Measurements from ENCODE around the gene HCK.
A peak's percentile ranks its signal among the peaks of the same experiment; 100 is the strongest.

Gene HCK

DNA sequence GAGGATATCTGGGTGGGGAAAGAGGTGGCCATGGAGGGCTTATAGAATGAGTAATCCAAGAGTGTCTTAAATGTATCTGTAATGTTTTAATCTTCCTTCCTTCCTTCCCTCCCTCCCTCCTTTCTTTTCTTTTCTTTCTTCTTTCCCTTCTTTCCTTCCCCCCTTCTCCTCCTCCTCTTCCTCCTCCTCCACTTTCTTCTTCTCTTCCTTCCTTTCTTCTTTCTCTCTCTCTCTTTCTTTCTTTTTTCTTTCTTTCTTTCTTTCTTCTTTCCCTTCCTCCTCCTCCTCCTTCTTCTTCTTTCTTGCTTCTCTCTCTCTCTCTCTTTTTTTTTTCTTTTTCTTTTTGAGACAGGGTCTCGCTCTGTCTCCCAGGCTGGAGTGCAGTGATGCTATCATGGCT, 7.1 kb downstream of the HCK start:
- no peak for DNase-seq (ENCODE audit: low spot score)

DNA sequence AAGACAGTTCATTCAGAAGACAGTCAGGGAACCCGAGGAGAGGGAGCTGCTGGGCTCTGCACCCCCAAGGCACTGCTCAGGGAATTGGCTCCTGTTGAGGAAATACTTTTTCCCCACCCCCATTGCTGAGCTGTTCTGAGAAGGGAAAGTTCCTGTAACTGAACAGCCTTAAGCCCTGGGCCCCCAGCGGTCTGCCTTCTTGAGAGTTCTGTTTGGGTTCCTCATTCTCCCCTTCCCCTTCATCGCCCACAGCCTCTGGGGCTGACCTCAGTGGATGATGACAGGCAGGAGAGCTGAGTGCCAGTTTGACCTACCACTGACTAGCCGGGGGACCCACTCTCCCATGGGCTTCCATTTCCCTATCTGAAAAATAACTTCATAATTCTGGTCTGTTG, 10.7 kb downstream of the HCK start:
- DNase-seq (ENCODE audit: low spot score), result no peak

DNA sequence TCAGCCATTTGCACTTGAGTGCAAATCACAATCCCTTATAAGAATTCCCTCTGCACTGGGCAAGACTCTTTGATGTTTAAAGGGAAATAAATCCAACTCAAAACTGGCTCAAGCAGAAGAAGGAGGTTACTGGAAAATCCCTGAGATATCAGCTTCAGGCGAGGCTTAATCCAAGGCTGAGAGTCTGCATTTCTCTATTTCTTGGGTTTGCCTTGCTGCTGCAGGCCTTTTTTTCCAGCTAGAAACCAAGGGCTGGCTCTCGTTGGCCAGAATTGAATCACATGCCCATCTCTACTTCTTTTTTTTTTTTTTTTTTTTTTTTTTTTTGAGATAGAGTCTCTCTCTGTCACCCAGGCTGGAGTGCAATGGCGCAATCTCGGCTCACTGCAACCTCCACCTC, 11.7 kb downstream of the HCK start:
- no peak for DNase-seq (ENCODE audit: low spot score)

DNA sequence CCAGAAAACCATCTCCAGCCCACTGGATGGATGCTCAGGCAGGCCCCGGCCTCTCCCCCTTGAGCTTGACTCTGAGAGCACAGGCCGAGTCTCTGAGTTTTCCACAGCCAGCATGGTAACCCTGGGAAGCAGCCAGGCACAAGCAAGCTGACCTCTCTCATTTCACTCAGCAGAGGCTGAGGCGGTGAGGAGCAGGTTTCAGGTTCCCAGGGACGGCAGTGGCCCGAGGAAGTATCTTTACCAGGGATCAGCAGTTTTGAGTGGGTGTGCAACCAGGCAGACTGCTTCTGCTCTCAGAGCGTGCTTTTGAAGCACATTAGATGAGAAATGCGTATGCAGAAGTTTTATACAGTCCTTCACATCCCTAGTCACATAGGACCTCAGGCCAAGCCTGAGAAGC, 12.6 kb downstream of the HCK start:
- DNase-seq (ENCODE audit: low spot score), result no peak

DNA sequence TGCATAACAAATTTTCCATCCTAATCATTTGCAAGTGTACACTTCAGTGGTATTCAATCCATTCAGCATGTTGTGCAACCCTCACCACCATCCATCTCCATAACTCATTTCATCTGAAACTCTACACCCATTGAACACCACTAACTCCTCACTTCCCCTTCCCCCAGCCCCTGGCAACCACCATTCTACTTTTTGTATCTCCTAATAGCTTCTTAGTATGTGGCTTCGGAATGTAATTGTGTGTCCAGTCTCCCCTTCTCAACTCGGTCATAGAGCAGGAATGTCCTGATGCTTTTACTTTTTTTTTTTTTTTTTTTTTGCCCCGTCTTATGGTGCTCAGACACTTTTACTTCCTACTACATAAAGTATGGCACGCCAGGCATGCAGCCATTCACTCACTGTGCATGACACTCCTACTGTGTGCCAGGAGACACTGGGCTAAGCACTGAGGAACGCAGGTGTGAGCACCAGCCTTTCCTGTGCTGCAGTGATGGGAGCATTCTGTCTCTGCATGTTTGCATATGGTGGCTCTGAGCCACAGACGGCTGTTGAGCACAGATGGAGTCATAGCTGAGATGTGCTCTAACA, 15.3 kb downstream of the HCK start:
- no peak for DNase-seq (ENCODE audit: low spot score)

DNA sequence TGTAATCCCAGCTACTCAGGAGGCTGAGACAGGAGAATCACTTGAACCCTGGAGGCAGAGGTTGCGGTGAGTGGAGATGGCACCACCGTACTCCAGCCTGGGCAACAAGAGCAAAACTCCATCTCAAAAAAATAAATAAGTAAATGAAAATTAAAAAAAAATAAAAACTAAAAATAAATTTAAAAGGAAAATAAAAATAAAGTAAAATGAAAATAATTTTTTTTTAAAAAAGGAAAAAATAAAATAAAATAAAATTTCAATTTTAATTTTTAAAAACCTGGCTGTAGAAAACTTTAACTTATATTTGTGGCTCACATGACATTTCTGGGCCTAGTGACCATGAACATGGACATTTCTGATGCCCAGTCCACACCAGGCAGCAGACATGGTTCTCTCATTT, 16.1 kb downstream of the HCK start:
- DNase-seq (ENCODE audit: low spot score), result no peak

DNA sequence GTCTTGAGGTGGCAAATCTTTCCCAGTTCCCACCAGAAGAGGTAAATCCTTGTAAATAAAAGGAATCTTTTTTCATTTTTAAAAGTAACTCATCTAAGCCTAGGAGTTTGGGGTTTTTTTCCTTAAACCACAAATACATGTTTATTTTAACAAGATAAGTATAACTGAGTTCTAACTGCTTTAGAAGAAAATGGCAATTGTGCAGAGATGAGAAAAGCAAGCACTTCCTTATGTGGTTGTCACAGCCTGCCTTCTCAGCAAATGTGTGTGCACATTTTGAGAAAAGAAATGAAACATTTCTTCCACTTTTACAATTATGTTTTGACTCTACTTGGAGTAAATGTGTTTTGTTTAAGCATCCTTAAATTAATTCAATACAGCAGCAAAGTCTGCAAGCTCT, 17.7 kb downstream of the HCK start:
- no peak for DNase-seq (ENCODE audit: low spot score)

DNA sequence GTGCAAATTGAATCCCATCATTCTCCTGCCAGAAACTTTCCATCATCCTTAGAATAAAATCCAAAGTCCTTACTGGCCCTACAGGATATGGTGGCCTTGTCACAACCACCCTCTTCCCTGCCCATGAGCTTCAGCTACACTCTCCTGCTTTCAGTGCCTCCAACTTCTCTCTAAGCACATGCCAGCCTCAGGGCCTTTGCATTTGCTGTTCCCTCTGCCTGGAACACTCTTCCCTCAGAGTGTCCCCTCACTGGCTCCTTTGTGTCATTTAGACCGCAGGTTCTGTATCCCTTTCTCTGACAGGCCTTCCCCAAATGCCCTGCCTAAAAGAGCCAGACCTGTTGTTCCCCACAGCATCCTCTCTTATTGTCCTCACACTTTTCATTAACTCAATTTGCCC, 18.2 kb downstream of the HCK start:
- no peak for DNase-seq (ENCODE audit: low spot score)

DNA sequence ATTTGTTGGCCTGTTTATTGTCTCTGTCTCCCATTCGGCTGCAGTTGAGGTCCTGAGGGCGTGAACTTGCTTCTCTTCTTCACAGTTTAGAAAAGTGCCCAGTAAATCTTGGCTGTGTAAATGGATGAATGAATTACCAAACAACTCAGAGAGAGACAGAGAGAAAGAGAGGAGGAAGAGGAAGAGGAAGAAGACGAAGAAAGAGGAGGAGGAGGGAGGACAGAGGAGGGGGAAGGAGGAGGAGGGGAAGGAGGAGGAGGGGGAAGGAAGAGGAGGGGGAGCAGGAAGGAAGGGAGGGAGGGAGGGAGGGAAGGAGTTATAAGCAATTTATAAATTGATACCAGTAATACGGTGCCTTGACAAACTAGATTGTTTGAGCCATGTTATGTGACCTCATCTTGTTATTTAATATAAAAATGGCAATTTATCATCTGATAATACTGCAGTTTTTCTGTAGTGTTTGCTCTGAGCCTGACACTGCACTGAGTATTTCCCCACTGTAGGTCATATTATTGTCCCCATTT, 18.7 kb downstream of the HCK start:
- DNase-seq (ENCODE audit: low spot score), result no peak

DNA sequence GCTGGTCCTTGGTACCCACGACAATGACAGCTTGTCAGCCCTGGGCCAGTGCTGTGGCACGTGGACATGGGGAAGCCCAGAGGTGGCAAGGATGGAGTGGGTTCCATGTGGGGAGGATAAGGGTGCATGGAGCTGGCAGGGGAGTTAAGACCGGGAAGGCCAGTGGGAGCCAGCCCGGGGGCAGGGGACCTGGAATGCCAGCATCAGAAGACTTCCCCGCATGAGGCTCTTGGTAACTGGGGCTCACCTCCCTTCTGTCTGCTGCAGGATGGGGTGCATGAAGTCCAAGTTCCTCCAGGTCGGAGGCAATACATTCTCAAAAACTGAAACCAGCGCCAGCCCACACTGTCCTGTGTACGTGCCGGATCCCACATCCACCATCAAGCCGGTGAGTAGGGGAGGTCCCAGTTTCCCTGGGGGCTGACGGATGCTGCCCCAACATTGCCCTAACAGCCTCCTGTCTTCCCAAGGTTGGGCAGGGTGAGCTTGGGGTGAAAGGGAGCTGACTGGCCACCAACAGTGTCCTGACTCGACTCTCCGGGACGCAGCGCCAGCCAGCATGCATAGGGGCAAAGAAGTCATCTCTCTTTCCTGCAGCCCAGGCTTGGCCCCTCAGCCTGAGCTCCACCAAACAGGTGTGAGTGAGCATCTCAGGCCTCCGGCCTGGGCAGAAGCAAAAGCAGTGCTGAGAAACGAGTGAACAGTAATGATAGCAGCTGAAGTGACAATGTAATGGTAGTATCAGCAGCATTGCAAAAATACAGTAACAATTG, 19.5 kb downstream of the HCK start:
- no peak for DNase-seq (ENCODE audit: low spot score)

DNA sequence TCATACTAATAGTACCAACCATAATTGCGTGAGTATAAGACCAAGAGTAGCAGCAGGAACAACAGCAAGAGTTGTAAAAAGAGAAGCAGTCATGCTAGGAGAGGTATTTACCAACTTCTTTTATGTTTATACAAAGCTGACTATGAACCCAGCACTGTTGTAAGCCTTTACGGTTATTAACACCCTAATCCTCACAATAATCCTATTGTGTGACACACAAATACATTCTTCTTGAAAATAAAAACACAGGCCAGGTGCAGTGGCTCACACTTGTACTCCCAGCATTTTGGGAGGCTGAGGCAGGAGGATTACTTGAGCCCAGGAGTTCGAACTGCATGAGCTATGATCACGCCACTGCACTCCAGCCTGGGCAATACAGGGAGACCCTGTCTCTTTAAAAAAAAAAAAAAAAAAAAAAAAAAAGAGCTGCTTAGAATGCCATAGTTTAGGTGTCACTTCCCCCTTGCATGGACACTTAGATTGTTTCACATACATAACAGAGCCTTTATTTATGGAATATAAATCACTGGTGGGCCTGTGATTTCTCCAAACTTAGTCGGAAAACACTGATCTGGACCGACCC, 20.2 kb downstream of the HCK start:
- DNase-seq (ENCODE audit: low spot score), result no peak

DNA sequence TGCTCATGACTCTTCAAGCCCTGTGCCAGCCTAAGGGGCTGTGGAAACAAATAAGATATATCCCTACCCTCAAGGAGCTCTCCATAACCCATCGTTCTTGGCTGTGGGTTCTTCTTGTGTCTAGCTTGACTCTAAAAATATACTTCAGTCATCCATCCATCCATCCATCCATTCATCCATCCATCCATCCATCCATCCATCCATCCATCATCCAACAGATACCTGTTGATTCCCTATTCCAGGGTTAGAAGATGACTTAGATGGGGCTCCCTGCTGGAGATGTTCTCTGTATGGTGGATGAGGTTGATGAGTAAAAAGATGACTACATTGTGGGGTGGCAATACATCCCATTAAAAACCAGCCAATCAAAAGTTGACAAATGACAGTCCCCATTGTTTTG, 23.5 kb downstream of the HCK start:
- DNase-seq (ENCODE audit: low spot score), result no peak

DNA sequence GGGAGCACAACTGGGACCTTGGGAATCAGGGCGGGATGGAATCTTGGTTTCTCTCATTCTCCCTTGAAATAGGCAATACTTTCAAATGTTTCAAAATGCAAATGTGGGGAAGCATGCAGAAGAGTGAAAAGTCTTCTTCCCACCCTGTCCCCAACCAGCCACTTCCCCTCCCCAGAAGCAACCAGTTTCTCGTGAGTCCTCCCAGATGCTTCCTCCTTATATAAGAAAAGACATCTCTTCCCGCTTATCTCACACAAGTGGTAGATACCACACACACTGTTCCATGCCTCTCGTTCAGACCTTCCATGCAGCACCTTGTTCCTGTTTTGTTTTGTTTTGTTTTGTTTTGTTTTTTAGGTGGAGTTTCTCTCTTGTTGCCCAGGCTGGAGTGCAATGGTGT, 25.1 kb downstream of the HCK start:
- no peak for DNase-seq (ENCODE audit: low spot score)

DNA sequence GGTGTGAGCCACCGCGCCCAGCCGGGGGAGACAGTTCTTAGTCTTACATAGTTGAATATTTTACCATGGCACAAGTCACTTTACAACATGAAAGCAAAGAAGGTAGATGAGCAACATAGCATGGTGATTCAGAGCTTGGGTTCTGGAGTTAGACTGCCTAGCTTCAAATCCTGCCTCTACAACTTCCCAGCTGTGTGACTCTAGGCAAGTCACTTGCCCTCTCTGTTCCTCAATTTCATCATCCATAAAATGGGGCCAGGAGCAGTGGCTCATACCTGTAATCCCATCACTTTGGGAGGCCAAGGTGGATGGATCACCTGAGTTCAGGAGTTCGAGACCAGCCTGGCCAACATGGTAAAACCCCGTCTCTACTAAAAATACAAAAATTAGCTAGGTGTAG, 26.3 kb downstream of the HCK start:
- DNase-seq (ENCODE audit: low spot score), result no peak

DNA sequence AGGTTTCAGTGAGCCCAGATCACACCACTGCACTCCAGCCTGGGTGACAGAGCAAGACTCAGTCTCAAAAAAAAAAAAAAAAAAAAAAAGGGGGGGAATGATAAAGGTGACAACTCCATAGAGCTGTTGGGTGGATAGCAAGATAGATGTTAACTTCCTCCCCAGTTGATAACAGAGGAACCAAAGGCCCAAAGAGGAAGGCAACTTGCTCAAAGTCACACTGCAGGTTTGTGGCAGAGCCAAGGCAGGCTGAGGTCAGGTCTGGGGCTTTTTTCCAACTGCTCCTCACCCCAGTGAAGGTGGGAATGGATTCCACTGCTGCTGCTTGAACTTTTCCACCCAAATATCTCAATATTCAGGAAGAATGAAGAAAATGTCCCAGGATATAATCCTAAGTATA, 26.7 kb downstream of the HCK start:
- DNase-seq (ENCODE audit: low spot score), result no peak

DNA sequence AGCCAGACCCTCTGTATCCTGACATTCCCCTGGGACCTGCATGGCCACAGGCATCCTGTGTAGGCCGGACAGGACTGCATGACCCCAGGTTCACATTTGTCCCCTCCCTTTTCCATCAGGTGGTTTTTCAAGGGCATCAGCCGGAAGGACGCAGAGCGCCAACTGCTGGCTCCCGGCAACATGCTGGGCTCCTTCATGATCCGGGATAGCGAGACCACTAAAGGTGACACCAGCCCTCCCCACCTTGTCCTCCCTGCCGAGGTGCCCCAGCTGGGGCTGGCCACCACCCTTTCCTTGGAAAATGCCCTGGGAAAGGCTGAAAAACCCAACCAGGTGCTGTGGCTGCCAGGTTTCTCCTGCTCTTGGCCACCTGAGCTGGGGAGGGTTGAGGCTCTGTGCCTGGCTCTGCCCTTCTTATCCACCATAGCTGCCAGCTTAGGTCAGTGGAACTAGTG, 27.6 kb downstream of the HCK start:
- no peak for DNase-seq (ENCODE audit: low spot score)

DNA sequence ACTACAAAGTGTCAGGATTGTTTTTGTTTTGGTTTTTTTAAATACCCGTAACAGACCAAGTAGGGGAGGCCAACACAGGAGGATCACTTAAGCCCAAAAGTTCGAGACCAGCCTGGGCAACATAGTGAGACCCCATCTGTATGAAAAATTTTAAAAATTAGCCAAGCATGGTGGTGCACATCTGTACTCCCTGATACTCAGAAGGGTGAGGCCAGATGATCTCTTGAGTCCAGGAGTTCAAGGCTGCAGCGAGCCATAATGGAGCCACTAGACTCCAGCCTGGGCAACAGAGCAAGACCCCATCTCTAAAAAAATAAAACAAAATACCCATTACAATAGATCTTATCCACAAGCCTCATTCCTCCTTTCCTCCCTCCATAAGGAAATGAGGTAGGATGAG, 28.7 kb downstream of the HCK start:
- DNase-seq (ENCODE audit: low spot score), result no peak

DNA sequence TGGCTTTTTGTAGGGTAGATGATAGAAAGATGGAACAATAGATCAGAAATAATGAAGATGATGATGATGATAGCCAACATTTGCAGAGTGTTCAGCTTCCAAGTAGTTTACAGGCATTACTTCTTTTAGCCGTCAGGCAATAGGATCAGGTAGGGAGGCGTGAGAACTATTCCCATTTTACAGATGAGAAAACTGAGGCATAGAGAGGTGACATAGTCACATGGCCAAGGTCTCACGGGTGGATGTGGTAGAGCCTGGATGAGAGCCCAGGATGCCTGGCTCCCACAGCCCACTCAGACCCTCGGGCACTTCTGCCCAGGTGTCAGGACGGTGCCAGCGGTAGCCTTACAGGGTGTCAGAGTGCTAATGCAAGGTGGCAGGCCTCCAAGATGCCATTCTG, 31.4 kb downstream of the HCK start:
- DNase-seq (ENCODE audit: low spot score), result no peak

DNA sequence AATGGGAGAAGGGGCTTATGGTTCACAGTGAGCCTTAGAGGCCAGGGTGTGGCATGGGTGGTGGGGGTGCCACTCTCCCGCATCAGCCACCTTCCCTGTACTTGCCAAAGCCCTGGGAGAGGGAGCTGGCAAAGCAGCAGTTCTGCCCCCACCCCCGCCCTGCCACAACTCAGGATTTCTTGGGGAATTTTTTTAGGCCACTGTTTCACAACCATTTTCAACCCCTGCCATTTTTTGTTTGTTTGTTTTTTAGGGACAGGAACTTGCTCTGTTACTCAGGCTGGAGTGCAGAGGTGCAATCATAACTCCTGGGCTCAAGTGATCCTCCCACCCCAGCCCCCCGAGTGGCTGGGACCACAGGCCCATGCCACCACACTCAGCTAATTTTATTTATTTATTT, 35.0 kb downstream of the HCK start:
- DNase-seq (ENCODE audit: low spot score), result no peak

DNA sequence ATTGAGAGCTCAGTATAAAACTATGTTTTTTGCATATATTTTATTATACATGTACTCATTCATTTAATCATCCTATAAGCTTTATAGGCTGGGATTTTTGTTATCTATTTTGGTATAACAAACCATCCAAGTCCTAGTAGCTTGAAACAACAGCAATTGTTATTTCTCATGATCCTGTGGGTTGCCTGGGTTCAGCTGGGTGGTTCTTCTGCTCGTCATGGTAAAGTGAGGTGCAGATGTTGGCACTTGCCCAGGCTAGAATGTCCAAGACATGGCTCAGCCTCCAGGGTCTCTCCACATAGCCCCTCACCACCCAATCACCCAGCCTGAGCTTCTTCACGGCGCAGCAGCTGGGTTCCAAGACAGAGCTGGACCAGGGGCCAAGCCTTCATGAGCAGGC, 36.7 kb downstream of the HCK start:
- DNase-seq (ENCODE audit: low spot score), result no peak

DNA sequence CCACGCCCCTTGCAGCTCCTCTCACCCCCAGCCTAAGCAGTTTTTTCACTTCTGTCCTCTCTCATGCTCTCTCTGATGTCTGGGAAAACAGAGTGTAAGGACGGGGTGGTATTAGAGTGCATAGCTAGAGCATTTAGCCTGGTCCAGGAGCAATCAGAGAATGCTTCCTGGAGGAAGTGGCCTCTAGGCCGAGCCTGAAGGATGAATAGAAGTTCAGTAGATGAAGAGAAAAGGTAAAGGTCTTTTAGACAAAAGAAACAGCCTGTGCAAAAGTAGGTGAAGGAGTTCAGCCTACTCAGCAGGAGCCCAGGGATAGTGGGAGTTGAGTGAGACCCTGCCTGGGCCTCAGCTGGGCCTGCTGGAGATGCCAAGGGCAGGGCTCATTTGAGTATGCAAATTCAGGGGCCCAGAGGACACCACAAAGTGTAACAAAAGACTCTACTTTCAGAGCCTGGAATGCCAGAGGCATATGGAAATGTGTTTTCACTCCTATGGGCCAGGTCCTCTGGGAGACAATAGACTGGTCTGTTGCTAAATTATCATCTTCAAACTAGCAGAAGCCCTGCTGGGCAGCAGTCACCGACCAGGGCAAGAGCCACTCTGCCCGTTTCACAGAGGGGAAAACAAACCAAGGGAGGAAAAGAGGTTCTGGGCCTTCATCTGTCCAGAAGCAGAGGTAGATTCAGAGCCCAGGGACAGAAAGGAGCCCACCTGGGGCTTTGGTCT, 37.8 kb downstream of the HCK start:
- DNase-seq (ENCODE audit: low spot score), result no peak

DNA sequence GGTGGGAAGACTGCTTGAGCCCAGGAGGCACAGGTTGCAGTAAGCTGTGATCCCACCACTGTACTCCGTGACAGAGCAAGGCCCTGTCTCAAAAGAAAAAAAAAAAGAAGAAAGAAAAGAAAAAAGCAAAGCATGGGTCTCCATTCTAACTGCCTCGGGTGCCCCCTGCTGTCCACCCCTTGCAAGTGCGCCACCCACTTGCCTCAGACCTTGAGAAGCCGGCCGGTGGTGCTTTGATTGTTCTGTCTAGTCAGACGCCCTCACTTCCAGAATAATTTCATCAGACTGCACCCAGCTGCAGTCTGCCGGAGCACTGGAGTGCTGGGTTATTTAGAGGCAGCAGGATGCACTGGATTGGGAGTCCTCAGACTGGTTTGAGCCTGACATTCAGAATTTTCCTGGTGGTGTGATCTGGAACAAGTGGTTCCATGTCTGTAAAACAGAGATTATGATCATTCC, 39.9 kb downstream of the HCK start:
- peak; percentile 75 for DNase-seq (ENCODE audit: low spot score)

DNA sequence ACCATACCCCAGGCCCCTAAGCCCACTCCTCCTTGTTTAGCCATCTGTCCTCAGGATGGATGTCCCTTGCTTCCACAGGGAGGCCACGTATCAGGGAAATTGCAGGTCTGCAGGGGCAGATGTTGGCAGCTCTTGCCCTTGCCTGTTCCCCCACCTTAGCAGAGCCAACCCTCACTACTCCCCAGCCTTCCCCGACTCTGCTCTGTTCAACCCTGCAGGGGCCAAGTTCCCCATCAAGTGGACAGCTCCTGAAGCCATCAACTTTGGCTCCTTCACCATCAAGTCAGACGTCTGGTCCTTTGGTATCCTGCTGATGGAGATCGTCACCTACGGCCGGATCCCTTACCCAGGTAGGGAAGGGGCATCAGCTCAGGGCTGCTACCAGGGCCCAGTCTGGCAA, 46.7 kb downstream of the HCK start:
- DNase-seq (ENCODE audit: low spot score), result no peak
